Effector memory CD4-positive, alpha-beta T cell (primary cell): Measurements from ENCODE around the gene CDKAL1.
"Not testable (repeated sequence)": the region's sequence is repeated elsewhere in the genome, so short reads cannot be mapped to it uniquely, and the experiment has no call there.

Experiments
- DNase-seq, 3 donors: peaks; one replicate each; pipeline ENCODE4 v3.0.0-alpha.2; 2020
- H3K27ac ChIP-seq: 2 replicates; pipeline ENCODE4 v1.7.0; 2013; ENCODE audit warnings: mild to moderate bottlenecking, low read length, moderate library complexity; ENCODE audit not compliant: insufficient read depth, poor library complexity, severe bottlenecking
- H3K27me3 ChIP-seq: replicated peaks from 2 replicates; pipeline ENCODE4 v1.7.0; 2013; ENCODE audit warnings: mild to moderate bottlenecking, low read length; ENCODE audit not compliant: insufficient read depth, control insufficient read depth, poor library complexity, severe bottlenecking
- H3K36me3 ChIP-seq: 2 replicates; pipeline ENCODE4 v1.7.0; 2013; ENCODE audit warnings: mild to moderate bottlenecking, low read length, moderate library complexity; ENCODE audit not compliant: control insufficient read depth, insufficient read depth
- H3K4me1 ChIP-seq: 2 replicates; pipeline ENCODE4 v1.7.0; 2013; ENCODE audit warnings: low read length, mild to moderate bottlenecking; ENCODE audit not compliant: control insufficient read depth, insufficient read depth, poor library complexity, severe bottlenecking
- H3K4me3 ChIP-seq: 2 replicates; pipeline ENCODE4 v1.7.0; 2013; ENCODE audit warnings: low read length, low read depth, mild to moderate bottlenecking; ENCODE audit not compliant: insufficient read depth, poor library complexity, severe bottlenecking
- H3K9me3 ChIP-seq: 2 replicates; pipeline ENCODE4 v1.7.0; 2013; ENCODE audit warnings: mild to moderate bottlenecking, low read length, moderate library complexity; ENCODE audit not compliant: control insufficient read depth

CDKAL1 gene

GRCh38 chr6:20548264-20548663 is 14.0 kb downstream of the CDKAL1 start:
- no peak for DNase-seq
- Histone ChIP-seq H3K4me1 (no peaks in the 10 kb centered on the region), H3K9me3 (no peaks in the 10 kb centered on the region), H3K27ac (no peak overlapping the region), H3K36me3 (peaks cover 24% of the 10 kb centered on the region), H3K27me3 (no peaks in the 10 kb centered on the region), H3K4me3 (no peak overlapping the region)

- not testable (repeated sequence) for H3K4me3 ChIP-seq, H3K27ac ChIP-seq, H3K9me3 ChIP-seq, DNase-seq, H3K27me3 ChIP-seq, H3K4me1 ChIP-seq
- peaks cover 24% of the 10 kb centered on the region for H3K36me3 ChIP-seq
Observed at GRCh38 chr6:20549398-20549797, 15.1 kb downstream of the CDKAL1 start.

DNA sequence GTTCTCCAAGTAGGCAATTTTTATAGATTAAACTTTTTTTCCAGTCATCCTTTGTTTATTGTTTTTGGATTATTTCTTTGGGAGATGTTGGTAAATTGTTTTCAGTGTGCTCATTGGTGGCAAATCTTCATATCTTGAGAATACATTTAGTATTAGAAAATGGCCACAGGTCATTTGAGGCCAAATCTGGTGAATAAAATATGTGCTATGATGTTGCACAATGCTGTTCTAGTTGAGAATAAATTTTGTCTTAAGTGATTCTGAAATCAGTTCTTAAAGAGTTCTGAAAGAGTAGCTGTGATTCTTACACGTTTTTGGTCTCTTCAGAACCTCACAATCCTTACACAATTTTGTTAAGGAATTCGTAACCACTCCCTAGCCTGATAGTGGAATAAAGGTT is 20.1 kb downstream of the CDKAL1 start:
- H3K27me3 ChIP-seq: no peaks in the 10 kb centered on the region
- H3K27ac ChIP-seq: no peak overlapping the region
- H3K36me3 ChIP-seq: peaks cover 8% of the 10 kb centered on the region
- no peaks in the 10 kb centered on the region for H3K9me3 ChIP-seq
- DNase-seq: no peak
- no peaks in the 10 kb centered on the region for H3K4me1 ChIP-seq
- no peak overlapping the region for H3K4me3 ChIP-seq

DNA sequence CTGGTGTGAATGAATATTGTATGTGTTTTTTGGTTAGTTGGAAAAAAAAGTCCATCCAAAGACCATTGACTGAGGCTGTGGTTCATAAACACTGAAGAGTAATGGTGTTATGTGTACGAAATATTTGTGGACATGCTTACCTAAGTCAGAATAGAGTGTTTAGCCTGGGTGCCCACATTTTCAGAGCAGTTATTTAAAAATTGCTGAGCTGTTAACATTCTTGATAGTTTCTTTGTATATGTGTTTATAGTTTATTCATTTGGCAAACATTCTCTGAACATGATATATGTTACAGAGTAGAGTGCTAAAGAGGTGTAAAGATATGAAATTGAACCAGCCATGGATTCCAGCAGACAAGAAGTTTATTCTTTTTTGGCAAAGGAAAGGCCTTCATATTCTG is 20.6 kb downstream of the CDKAL1 start:
- no peaks in the 10 kb centered on the region for H3K4me1 ChIP-seq
- DNase-seq: no peak
- H3K27me3 ChIP-seq: no peaks in the 10 kb centered on the region
- no peak overlapping the region for H3K4me3 ChIP-seq
- no peaks in the 10 kb centered on the region for H3K9me3 ChIP-seq
- H3K27ac ChIP-seq: no peak overlapping the region
- H3K36me3 ChIP-seq: peaks cover 8% of the 10 kb centered on the region

DNA sequence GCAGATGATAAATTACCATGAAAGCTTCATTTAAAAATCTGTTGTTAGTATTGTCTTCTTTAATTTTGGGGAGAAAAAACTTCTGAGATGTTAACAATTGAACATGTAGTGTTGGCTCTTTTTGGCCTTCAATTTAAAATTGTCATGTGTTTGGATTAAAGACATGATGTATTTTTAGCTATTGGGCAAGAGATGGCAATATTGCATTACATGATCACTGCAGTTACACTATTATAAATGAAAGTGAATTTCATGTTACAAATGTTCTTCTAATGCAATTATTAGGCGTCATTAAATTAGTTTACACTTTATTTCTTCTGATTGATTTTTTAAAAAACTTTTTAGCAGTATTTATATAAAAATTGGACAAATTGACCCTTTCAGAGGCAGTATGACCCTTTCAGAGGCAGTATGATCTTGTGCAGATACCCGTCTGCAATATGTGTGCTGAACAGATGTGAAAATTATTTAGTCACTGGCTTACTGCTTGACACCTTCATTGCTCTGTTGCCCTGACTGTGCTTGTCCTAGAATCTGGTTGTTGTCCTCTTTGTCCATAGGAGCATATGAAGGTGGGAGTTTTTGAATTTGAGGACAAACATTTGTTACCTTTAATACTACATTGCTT is 25.8 kb downstream of the CDKAL1 start:
- no peak overlapping the region for H3K27ac ChIP-seq
- H3K4me1 ChIP-seq: peaks cover 4% of the 10 kb centered on the region
- H3K27me3 ChIP-seq: no peaks in the 10 kb centered on the region
- no peaks in the 10 kb centered on the region for H3K36me3 ChIP-seq
- H3K9me3 ChIP-seq: no peaks in the 10 kb centered on the region
- no peak for DNase-seq
- no peak overlapping the region for H3K4me3 ChIP-seq

DNA sequence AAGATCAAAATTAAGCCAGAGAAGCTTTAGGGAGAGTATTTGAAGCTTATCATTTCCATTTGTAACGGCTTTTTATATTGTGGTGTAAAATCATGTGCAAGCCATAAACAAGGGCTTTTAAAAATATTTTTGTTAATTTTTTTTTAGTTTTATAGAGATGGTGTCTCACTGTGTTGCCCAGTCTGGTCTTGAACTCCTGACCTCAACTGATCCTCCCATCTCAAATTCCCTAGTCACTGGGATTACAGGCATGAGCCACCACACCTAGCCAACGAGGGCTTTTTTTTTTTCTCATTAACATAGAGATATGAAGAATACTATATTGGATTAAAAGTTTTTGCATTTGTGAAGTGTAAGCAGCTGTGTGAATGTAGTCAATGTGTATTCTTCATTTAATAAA is 29.1 kb downstream of the CDKAL1 start:
- Histone ChIP-seq H3K9me3 (no peaks in the 10 kb centered on the region), H3K4me1 (peaks cover 4% of the 10 kb centered on the region), H3K36me3 (no peaks in the 10 kb centered on the region), H3K27ac (no peak overlapping the region), H3K27me3 (no peaks in the 10 kb centered on the region), H3K4me3 (no peak overlapping the region)
- DNase-seq: no peak

GRCh38 chr6:20564269-20564668 is 30.0 kb downstream of the CDKAL1 start:
- Histone ChIP-seq H3K27ac (no peak overlapping the region), H3K9me3 (no peaks in the 10 kb centered on the region), H3K4me3 (no peak overlapping the region), H3K36me3 (no peaks in the 10 kb centered on the region), H3K4me1 (peaks cover 4% of the 10 kb centered on the region), H3K27me3 (no peaks in the 10 kb centered on the region)
- DNase-seq: no peak

DNA sequence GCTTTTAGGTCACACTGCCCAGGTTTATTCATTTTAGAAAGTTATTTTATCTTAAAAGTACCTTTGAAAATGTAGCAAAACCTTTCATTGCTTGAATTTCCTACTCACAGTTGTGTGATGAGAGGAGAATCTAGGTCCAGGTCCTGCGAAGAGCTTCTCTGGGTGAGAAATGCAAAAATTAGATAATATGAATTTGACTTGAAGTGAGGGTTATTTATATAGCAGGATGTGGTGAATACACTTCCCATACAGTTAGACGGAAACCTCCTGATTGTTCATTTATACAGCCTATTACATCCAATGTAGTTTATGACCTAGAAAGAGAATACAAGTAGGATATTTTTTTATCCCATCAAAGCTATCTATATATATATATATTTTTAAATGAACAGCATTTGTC is 30.5 kb downstream of the CDKAL1 start:
- H3K27me3 ChIP-seq: no peaks in the 10 kb centered on the region
- no peaks in the 10 kb centered on the region for H3K36me3 ChIP-seq
- H3K9me3 ChIP-seq: no peaks in the 10 kb centered on the region
- peaks cover 4% of the 10 kb centered on the region for H3K4me1 ChIP-seq
- no peak overlapping the region for H3K4me3 ChIP-seq
- H3K27ac ChIP-seq: no peak overlapping the region
- DNase-seq: no peak

- no peak overlapping the region for H3K27ac ChIP-seq
- no peaks in the 10 kb centered on the region for H3K9me3 ChIP-seq
- H3K27me3 ChIP-seq: no peaks in the 10 kb centered on the region
- H3K4me3 ChIP-seq: no peak overlapping the region
- no peak for DNase-seq
- H3K36me3 ChIP-seq: no peaks in the 10 kb centered on the region
- peaks cover 4% of the 10 kb centered on the region for H3K4me1 ChIP-seq
Observed at GRCh38 chr6:20565342-20565741, 31.1 kb downstream of the CDKAL1 start.

- DNase-seq: no peak
- no peaks in the 10 kb centered on the region for H3K9me3 ChIP-seq
Observed at GRCh38 chr6:20566109-20566508, 31.9 kb downstream of the CDKAL1 start.

More at GRCh38 chr6:20566109-20566508, 31.9 kb downstream of the CDKAL1 start:
- no peak overlapping the region for H3K4me3 ChIP-seq
- H3K36me3 ChIP-seq: peaks cover 3% of the 10 kb centered on the region
- no peaks in the 10 kb centered on the region for H3K27me3 ChIP-seq
- peaks cover 4% of the 10 kb centered on the region for H3K4me1 ChIP-seq
- H3K27ac ChIP-seq: no peak overlapping the region
